H9 (cell line): ENCODE data around the gene TRIM77. TPM values are rescaled to one million over a fixed set of nuclear protein-coding genes. Genes with fewer than 3 reads are reported as not detected.
"Not testable (repeated sequence)": the region's sequence is repeated elsewhere in the genome, so short reads cannot be mapped to it uniquely, and the experiment has no call there.

Experiments
- DNase-seq: peaks from one replicate; pipeline ENCODE4 v3.0.0-alpha.2; 2017
- H2AFZ ChIP-seq: one replicate; pipeline ENCODE4 v1.6.1; 2013; ENCODE audit warnings: mild to moderate bottlenecking, low read length, control low read depth, moderate library complexity
- H2AK5ac ChIP-seq: 2 replicates; pipeline ENCODE4 v1.6.1; 2013; ENCODE audit warnings: low read length, control low read depth, mixed read lengths; ENCODE audit not compliant: insufficient read length
- H2BK120ac ChIP-seq: one replicate; pipeline ENCODE4 v1.6.1; 2013; ENCODE audit warnings: low read depth, mild to moderate bottlenecking, low read length, control low read depth, inconsistent platforms; ENCODE audit not compliant: poor library complexity, severe bottlenecking
- H2BK12ac ChIP-seq: 2 replicates; pipeline ENCODE4 v1.6.1; 2013; ENCODE audit warnings: low read length, control low read depth, mixed read lengths, low read depth; ENCODE audit not compliant: insufficient read length
- H2BK15ac ChIP-seq: 2 replicates; pipeline ENCODE4 v1.6.1; 2013; ENCODE audit warnings: low read depth, low read length, control low read depth
- H2BK20ac ChIP-seq: one replicate; pipeline ENCODE4 v1.6.1; 2013; ENCODE audit warnings: low read depth, mild to moderate bottlenecking, low read length, control low read depth, inconsistent platforms; ENCODE audit not compliant: poor library complexity, severe bottlenecking
- H2BK5ac ChIP-seq: 2 replicates; pipeline ENCODE4 v1.6.1; 2013; ENCODE audit warnings: low read length, control low read depth, mixed read lengths; ENCODE audit not compliant: insufficient read length
- H3K14ac ChIP-seq: 2 replicates; pipeline ENCODE4 v1.6.1; 2013; ENCODE audit warnings: low read length, control low read depth; ENCODE audit not compliant: insufficient read depth
- H3K18ac ChIP-seq: 2 replicates; pipeline ENCODE4 v1.6.1; 2013; ENCODE audit warnings: low read depth, mild to moderate bottlenecking, mixed read lengths, low read length, control low read depth; ENCODE audit not compliant: insufficient read length
- H3K23ac ChIP-seq: 2 replicates; pipeline ENCODE4 v1.6.1; 2013; ENCODE audit warnings: low read length, control low read depth, mixed read lengths, low read depth; ENCODE audit not compliant: insufficient read length
- H3K23me2 ChIP-seq: 2 replicates; pipeline ENCODE4 v1.6.1; 2013; ENCODE audit warnings: low read depth, mild to moderate bottlenecking, mixed read lengths, low read length, control low read depth; ENCODE audit not compliant: insufficient read length, poor library complexity, severe bottlenecking
- H3K27ac ChIP-seq: 2 replicates; pipeline ENCODE4 v1.5.1; 2013; ENCODE audit warnings: low read length, control low read depth, mixed read lengths, low read depth; ENCODE audit not compliant: insufficient read length
- H3K27me3 ChIP-seq: 2 replicates; pipeline ENCODE4 v1.6.1; 2013; ENCODE audit warnings: low read length, control low read depth, inconsistent platforms; ENCODE audit not compliant: insufficient read depth
- H3K4ac ChIP-seq: 2 replicates; pipeline ENCODE4 v1.6.1; 2013; ENCODE audit warnings: low read depth, mild to moderate bottlenecking, control low read depth, inconsistent platforms, low read length, moderate library complexity
- H3K4me1 ChIP-seq: 2 replicates; pipeline ENCODE4 v1.6.1; 2013; ENCODE audit warnings: low read length, control low read depth, inconsistent platforms; ENCODE audit not compliant: insufficient read depth
- H3K4me2 ChIP-seq: 2 replicates; pipeline ENCODE4 v1.6.1; 2013; ENCODE audit warnings: low read length, control low read depth, mixed read lengths; ENCODE audit not compliant: insufficient read length, insufficient read depth
- H3K56ac ChIP-seq: 2 replicates; pipeline ENCODE4 v1.6.1; 2013; ENCODE audit warnings: low read depth, mild to moderate bottlenecking, mixed read lengths, low read length, control low read depth; ENCODE audit not compliant: insufficient read length
- H3K79me1 ChIP-seq: 2 replicates; pipeline ENCODE4 v1.6.1; 2013; ENCODE audit warnings: low read depth, mild to moderate bottlenecking, moderate library complexity, low read length, control low read depth, inconsistent platforms; ENCODE audit not compliant: insufficient read depth, poor library complexity, severe bottlenecking
- H3K79me2 ChIP-seq: 2 replicates; pipeline ENCODE4 v1.6.1; 2013; ENCODE audit warnings: low read length, control low read depth, inconsistent platforms; ENCODE audit not compliant: insufficient read depth
- H3K9ac ChIP-seq: 2 replicates; pipeline ENCODE4 v1.6.1; 2013; ENCODE audit warnings: low read length, control low read depth, mixed read lengths; ENCODE audit not compliant: insufficient read length; ENCODE audit errors: extremely low read depth
- H3K9me3 ChIP-seq: one replicate; pipeline ENCODE4 v1.6.1; 2013; ENCODE audit warnings: low read depth, low read length, inconsistent platforms; ENCODE audit not compliant: control insufficient read depth
- H3T11ph ChIP-seq: one replicate; pipeline ENCODE4 v1.6.1; 2013; ENCODE audit warnings: mild to moderate bottlenecking, low read length, control low read depth, inconsistent platforms
- H4K20me1 ChIP-seq: one replicate; pipeline ENCODE4 v1.6.1; 2013; ENCODE audit not compliant: control insufficient read depth, insufficient read length, insufficient read depth
- H4K5ac ChIP-seq: 2 replicates; pipeline ENCODE4 v1.6.1; 2013; ENCODE audit warnings: low read depth, mild to moderate bottlenecking, mixed read lengths, low read length, control low read depth; ENCODE audit not compliant: insufficient read length
- H4K8ac ChIP-seq: replicated peaks from 2 replicates; pipeline ENCODE4 v1.6.1; 2013; ENCODE audit warnings: low read length, control low read depth, mixed read lengths, low read depth; ENCODE audit not compliant: insufficient read length
- H4K91ac ChIP-seq: 2 replicates; pipeline ENCODE4 v1.6.1; 2013; ENCODE audit warnings: low read depth, mild to moderate bottlenecking, moderate library complexity, mixed read lengths, low read length, control low read depth; ENCODE audit not compliant: insufficient read length
- H3K27ac Mint-ChIP-seq, 3 experiments: 2 replicates in 2 of 3; 3 replicates in 1 of 3; pipeline ENCODE4 v1.8.0; 2020 to 2021; ENCODE audit warnings: mixed read lengths in 3 of 3, mild to moderate bottlenecking in 1 of 3, moderate library complexity in 1 of 3
- H3K27me3 Mint-ChIP-seq: 2 replicates; pipeline ENCODE4 v1.8.0; 2021; ENCODE audit warnings: low read depth, mild to moderate bottlenecking, moderate library complexity, mixed read lengths
- H3K36me3 Mint-ChIP-seq, 3 experiments: 2 replicates in 2 of 3; 3 replicates in 1 of 3; pipeline ENCODE4 v1.8.0; 2020 to 2021; ENCODE audit warnings: low read depth in 3 of 3, mixed read lengths in 3 of 3; ENCODE audit not compliant: insufficient read depth in 1 of 3
- H3K4me1 Mint-ChIP-seq, 2 experiments: 2 replicates each; pipeline ENCODE4 v1.8.0; 2020; ENCODE audit warnings: mixed read lengths in 2 of 2
- H3K4me3 Mint-ChIP-seq, 2 experiments: 2 replicates in 1 of 2; 3 replicates in 1 of 2; pipeline ENCODE4 v1.8.0; 2020 to 2021; ENCODE audit warnings: mild to moderate bottlenecking in 2 of 2, mixed read lengths in 2 of 2, moderate library complexity in 1 of 2
- H3K9me3 Mint-ChIP-seq, 2 experiments: 2 replicates in 1 of 2; 3 replicates in 1 of 2; pipeline ENCODE4 v1.8.0; 2020; ENCODE audit warnings: mild to moderate bottlenecking in 2 of 2, mixed read lengths in 2 of 2, moderate library complexity in 1 of 2
- WGBS: extraction: QIAGEN DNeasy Blood & Tissue Kit; methylation state at CpG from one replicate; pipeline ENCODE4 v1.1.7; 2013; ENCODE audit warnings: missing lambda C conversion rate, low lambda C conversion rate, mixed read lengths; ENCODE audit not compliant: insufficient read length; ENCODE audit errors: extremely low coverage; 5-methylcytosine and 5-hydroxymethylcytosine counted together
- total RNA-seq: library from RNA; stranded (reverse); gene quantifications from 2 replicates; pipeline ENCODE4 v1.2.1, GENCODE V29; 2021
- TF ChIP-seq, protein P1 (sequence below): fragments of 200-600 bp; sonication (generic); conservative IDR thresholded peaks from 3 replicates; pipeline ENCODE4 v1.8.0; 2021; ENCODE audit warnings: antibody characterized with exemption, mild to moderate bottlenecking

TRIM77 gene
- total RNA-seq, 1 experiment from 2014 or later = not detected

DNA sequence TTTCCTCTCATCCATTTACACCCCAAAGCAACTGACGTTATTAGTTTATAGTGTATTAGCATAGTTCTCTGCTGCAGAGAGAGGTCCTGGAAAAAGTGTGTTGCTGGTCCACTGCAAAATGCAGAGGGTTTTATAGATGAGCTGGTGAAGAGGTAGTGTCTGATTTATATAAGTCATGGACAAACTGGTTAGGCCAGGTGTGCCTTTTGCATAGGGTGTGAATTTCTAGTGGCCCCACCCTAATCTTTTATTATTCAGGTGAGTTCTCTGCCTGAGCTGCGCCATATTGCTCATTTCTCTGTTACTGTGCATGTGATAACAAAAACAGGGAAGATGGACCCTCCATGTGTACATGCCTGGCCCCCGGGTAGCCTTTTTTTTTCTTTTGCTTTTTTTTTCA is 43.1 kb upstream of the TRIM77 start:
- Histone ChIP-seq H3K4me1 (no peaks in the 10 kb centered on the region), H3K56ac (no peak overlapping the region), H2AFZ (no peak overlapping the region), H2AK5ac (no peak overlapping the region), H3K23me2 (no peaks in the 10 kb centered on the region), H4K91ac (no peak overlapping the region), H4K5ac (no peak overlapping the region), H2BK12ac (no peak overlapping the region), H3K4me2 (no peak overlapping the region), H3K23ac (no peak overlapping the region), H2BK20ac (no peak overlapping the region), H3K18ac (no peak overlapping the region), H3K27ac (no peak overlapping the region), H3K4ac (no peak overlapping the region), H3K79me1 (no peaks in the 10 kb centered on the region), H3K14ac (no peak overlapping the region), H3K9ac (no peak overlapping the region), H3T11ph (no peak overlapping the region), H4K8ac (no peak overlapping the region), H2BK120ac (no peak overlapping the region), H2BK15ac (no peak overlapping the region), H4K20me1 (no peaks in the 10 kb centered on the region), H3K9me3 (no peaks in the 10 kb centered on the region), H3K27me3 (no peaks in the 10 kb centered on the region), H2BK5ac (no peak overlapping the region), H3K79me2 (no peaks in the 10 kb centered on the region)
- no peaks in the 10 kb centered on the region for H3K36me3 Mint-ChIP-seq
- no peak overlapping the region for H3K4me3 Mint-ChIP-seq
- WGBS = no CpG with 5 or more reads among the region's 3 CpGs
- DNase-seq = no peak
- TF ChIP-seq, protein P1, sequence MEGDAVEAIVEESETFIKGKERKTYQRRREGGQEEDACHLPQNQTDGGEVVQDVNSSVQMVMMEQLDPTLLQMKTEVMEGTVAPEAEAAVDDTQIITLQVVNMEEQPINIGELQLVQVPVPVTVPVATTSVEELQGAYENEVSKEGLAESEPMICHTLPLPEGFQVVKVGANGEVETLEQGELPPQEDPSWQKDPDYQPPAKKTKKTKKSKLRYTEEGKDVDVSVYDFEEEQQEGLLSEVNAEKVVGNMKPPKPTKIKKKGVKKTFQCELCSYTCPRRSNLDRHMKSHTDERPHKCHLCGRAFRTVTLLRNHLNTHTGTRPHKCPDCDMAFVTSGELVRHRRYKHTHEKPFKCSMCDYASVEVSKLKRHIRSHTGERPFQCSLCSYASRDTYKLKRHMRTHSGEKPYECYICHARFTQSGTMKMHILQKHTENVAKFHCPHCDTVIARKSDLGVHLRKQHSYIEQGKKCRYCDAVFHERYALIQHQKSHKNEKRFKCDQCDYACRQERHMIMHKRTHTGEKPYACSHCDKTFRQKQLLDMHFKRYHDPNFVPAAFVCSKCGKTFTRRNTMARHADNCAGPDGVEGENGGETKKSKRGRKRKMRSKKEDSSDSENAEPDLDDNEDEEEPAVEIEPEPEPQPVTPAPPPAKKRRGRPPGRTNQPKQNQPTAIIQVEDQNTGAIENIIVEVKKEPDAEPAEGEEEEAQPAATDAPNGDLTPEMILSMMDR = no peak
- no peaks in the 10 kb centered on the region for H3K27me3 Mint-ChIP-seq
- H3K4me1 Mint-ChIP-seq = no peaks in the 10 kb centered on the region
- no peaks in the 10 kb centered on the region for H3K9me3 Mint-ChIP-seq
- no peak overlapping the region for H3K27ac Mint-ChIP-seq

DNA sequence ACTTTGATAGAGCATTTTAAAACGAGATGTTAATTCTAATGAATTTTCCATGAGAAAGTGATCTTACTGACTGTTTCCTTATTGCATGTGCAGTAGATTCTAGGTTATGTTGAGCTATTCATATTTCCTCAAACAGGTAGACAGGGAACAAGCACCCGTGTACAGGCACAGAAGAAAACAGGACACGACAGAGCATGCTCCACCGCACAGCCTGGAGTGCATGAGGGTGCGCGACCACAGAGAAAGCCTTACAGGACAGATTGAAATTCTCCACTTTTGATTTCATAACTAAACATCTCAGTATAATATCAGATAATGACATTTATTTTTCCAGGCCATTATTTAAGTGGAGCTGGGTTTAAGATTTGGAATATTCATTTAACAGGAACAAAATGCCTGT is 41.9 kb upstream of the TRIM77 start:
- H3K4me1 ChIP-seq, H3K9me3 Mint-ChIP-seq, H3K27me3 ChIP-seq, H2BK5ac ChIP-seq, H3K36me3 Mint-ChIP-seq, H4K91ac ChIP-seq, H3K4me1 Mint-ChIP-seq, H3K18ac ChIP-seq, H4K20me1 ChIP-seq, H3K27ac ChIP-seq, H3K23ac ChIP-seq, H4K8ac ChIP-seq, H3K4ac ChIP-seq, H3K9ac ChIP-seq, H3K4me2 ChIP-seq, H3K4me3 Mint-ChIP-seq, H2AFZ ChIP-seq, H2BK15ac ChIP-seq, H3K27ac Mint-ChIP-seq, H3K27me3 Mint-ChIP-seq, H3K14ac ChIP-seq, H2BK12ac ChIP-seq, H3K56ac ChIP-seq, DNase-seq, H3T11ph ChIP-seq, H3K79me2 ChIP-seq, H3K23me2 ChIP-seq, H3K79me1 ChIP-seq, H2AK5ac ChIP-seq, H3K9me3 ChIP-seq, H2BK20ac ChIP-seq, H2BK120ac ChIP-seq, H4K5ac ChIP-seq: not testable (repeated sequence)
- WGBS = no CpG with 5 or more reads among the region's 6 CpGs
